NOMO-1 treated with DMSO at 0.1 percent for 48 hours (cell line): ENCODE data around the gene CYP2C8.
"Not testable (repeated sequence)": the region's sequence is repeated elsewhere in the genome, so short reads cannot be mapped to it uniquely, and the experiment has no call there.

Source experiments
- DNase-seq: peaks from one replicate; lab custom pipeline; 2025; ENCODE audit not compliant: unreplicated experiment; lab: John Stamatoyannopoulos, UW

Gene CYP2C8

GRCh38 chr10:95069286-95069685 is at the start of gene CYP2C8:
Gene CYP2C8, minus strand, starts transcription at chr10:95069497. Its CDS starts 95 bp downstream, at chr10:95069402.
- no peak for DNase-seq

- DNase-seq = no peak
These were observed 47.6 kb upstream of the CYP2C8 start for GRCh38 chr10:95116869-95117269.

GRCh38 chr10:95110823-95111222 is 41.5 kb upstream of the CYP2C8 start:
- not testable (repeated sequence) for DNase-seq

DNA sequence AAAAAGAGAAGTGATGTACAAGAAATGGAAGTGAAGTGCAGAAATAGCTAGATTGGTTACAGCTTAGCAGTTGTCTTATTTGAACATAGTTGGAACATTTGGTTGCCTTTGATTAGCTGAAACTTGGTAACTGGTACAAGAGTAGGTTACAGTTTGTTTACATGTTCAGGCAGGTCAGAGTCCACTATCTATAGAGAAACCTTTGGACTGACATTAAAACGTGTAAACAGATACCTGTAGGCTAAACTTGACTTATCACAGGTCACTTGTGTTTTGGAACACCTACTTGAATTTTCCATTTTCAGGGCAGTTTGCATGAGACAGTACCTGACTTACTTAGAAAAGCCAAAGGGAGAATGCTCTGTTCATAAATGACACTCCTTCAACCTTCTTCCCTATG is 28.5 kb upstream of the CYP2C8 start:
- DNase-seq = no peak

DNA sequence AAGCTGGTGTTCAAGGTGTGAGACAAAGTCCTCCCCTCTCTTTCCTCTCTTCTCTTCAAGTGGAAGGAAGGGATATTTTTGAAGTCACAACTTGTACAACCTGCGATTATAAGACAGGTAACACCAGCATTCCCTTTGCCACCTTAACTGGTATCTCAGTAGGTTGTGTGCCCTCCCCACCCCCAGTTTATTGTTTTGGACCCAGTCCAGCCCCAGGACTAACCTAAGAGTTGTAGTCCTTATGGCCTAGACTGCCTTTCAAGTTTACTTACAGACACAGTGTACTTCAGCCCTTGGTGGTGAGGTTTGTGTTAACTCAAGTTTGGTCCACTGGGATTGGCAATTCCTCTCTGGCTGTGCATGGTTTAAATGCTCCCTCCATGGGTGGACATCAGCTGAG is 26.8 kb upstream of the CYP2C8 start:
- no peak for DNase-seq

DNA sequence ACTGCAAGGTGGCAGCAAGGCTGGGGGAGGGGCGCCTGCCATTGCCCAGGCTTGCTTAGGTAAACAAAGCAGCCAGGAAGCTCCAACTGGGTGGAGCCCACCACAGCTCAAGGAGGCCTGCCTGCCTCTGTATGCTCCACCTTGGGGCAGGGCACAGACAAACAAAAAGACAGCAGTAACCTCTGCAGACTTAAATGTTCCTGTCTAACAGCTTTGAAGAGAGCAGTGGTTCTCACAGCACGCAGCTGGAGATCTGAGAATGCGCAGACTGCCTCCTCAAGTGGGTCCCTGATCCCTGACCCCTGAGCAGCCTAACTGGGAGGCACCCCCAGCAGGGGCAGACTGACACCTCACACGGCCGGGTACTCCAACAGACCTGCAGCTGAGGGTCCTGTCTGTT is 10.3 kb upstream of the CYP2C8 start:
- DNase-seq = not testable (repeated sequence)

GRCh38 chr10:95077556-95077955 is 8.3 kb upstream of the CYP2C8 start:
- DNase-seq = no peak

GRCh38 chr10:95071107-95071660 is 1.9 kb upstream of the CYP2C8 start:
- no peak for DNase-seq

- not testable (repeated sequence) for DNase-seq
These were observed 5.2 kb downstream of the CYP2C8 start for GRCh38 chr10:95064125-95064524.

DNA sequence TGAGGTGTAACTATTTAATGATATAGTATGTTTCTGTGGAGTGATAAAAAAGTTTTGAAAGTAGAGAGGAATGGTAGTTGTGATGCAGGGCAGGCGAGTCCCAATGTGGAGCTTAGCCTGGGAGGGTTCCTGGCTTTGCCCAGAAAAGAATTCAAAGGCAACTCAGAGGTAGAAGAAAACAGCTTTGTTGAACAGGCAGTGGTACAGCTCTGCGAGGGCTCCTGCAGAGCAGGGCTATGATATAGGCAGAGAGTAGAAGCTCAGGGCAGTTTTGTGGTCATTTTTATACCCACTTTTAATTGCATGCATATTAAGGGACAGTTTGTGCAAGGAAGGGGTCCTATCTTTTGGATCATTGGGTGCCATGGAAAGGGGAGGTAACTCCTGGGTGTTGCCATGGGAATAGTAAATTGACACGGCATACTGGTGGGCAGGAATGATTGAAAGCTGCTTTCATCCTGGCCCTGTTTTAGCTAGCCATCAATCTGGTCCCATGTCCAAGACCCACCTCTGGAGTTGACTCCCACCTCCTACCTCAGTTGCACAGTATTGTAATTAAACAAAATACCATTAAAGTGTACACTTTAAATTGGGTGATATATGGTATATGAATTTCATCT is 12.4 kb downstream of the CYP2C8 start:
- no peak for DNase-seq

DNA sequence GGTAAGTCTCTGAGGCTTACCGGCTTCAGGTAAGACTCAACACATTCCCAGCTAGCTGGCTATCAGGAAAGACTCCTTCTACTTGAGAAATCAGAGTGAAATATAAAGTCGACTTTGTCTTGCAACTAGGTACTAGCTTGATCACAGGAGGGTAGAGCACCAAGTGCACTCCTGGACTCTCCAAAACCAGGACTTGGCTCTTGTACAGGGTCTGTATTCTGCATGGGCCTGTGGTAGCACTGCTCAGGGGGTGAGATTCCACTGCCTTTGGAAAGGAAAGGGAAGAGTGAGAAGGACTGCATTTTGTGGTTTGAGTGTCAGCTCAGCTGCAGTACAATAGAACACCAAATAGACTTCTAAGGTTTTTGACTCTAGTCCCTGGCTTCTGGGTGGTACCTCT is 19.4 kb downstream of the CYP2C8 start:
- no peak for DNase-seq

DNA sequence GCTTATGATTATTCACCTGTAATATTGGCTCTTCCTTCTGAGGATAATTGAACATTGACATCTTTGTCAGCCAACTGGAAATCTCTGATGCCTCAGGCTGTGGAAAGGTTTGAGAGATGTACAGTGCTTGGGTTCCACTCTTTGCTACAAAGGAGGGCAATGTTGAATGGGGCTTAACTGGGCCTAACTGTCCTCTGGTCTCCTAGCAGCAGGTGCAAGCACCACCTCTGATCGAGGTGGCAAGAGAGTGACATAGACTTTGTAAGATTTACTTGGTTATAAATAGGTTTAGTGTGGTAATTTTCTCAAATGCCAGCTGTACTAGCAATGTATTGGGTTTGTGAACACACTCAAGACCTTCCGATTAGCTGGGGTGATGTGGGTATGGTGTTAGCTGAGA is 21.1 kb downstream of the CYP2C8 start:
- no peak for DNase-seq

- no peak for DNase-seq
These were observed 30.0 kb downstream of the CYP2C8 start for GRCh38 chr10:95039281-95039680.

DNA sequence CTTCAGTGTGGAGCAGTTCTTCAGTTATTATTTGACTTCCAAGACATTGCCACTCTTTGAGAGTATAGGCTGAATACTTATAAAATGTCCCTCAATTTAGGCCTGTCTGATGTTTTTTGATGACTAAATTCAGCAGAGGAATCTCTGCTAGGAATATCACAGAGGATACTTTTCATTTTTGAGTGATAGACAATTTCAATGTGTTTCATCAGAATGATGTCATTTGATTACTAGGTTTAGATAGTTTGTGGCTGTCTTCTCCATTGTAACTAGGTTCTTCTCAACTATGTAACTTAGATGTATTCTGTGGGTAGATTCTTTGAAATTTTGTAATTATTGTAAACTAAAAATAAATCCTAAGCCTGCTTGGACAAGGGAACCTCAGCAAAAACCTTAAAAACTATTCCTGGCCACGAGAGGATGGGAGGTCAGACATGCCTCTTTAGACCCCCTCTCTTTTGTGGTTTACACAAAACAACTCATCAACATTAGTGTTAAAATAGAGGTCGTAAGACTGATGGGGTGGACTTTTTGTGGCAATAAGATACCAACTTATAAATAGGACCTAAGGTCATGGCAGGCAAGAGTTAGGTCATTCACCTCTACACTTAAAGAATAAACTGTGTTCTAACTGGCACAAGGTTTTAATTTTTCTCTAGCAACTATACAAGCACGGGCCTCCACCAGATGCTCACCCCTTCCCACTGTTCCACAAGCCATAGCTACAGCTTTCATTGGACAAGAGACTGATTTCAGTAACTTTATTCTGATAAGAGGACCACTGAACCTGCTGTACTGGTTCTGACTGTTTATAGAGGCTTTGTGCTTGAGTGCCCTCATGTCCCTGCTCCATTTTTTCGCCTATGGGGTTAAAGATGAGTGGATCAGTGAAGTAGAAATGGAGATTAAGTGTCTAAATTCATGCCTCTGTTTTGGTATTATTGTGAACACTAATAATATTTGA is 33.7 kb downstream of the CYP2C8 start:
- no peak for DNase-seq

DNA sequence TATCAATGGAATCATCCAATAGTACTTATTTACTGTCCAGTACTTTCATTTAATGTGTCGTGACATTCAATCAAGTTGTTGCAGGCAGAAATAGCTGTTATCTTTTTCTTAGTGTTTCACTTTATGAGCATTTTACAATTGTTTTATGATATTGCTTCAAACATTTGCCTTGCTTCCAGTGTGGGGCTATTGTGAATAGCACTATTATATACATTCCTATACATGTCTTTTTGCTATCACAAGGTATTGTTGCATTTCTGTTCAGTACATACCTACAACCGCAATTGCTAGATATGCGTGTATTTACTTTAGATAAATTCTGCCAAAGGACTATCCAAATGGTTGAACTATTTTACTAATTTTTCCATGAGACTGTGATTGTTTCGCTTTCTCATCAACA is 34.9 kb downstream of the CYP2C8 start:
- DNase-seq = no peak

- no peak for DNase-seq
These were observed 37.6 kb downstream of the CYP2C8 start for GRCh38 chr10:95031656-95032055.

GRCh38 chr10:95026461-95026860 is 42.8 kb downstream of the CYP2C8 start:
- DNase-seq = no peak

DNA sequence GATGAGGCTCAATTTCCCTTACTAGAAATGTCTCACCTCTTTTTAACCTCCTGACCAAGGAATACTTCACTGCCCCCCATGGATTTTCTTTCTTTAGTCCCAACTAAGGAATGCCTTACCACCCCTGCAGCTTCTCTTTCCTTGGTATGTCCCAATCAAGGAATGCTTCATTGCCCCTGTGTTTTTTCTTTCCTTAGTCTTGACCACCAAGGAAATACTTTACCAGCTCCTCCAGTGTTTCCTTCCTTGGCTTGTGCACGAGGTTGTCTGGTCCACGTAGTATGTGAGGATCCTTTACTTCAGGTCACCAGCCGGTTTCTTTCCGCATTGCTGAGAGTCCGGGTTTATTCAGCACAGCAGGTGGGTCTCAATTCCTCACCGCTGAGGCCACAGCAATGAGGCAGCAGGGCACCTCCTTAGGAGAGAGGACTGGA is 71.5 kb downstream of the CYP2C8 start:
- no peak for DNase-seq

- DNase-seq = no peak
These were observed 76.5 kb downstream of the CYP2C8 start for GRCh38 chr10:94992811-94993210.

GRCh38 chr10:94991243-94991888 is 77.9 kb downstream of the CYP2C8 start:
- DNase-seq = no peak

DNA sequence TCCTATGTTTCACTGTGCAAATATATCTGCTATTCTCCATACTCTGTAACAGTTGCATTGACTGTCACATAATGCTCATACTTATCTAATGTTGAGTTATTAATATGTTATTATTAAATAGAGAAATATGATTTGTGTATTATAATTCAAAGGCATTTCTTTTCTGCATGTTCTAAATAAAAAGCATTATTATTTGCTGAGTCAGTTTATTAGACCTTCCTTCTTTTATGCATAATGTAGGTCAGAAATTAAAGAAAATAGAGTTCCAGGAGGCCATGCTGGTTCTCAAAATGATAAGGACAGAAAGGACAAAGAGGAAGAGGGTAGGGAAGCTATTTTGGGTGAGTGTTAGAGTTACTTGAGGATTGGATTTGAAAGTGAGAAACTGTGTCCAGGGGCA is 80.1 kb downstream of the CYP2C8 start:
- no peak for DNase-seq
